GM21717 (cell line): ENCODE measurements around the gene KMT5B.

Experiments used
- ATAC-seq: cut with Tn5 transposase; IDR thresholded peaks from one replicate; pipeline ENCODE4 v1.9.1; 2021; ENCODE audit warnings: mild to moderate bottlenecking, moderate library complexity; ENCODE audit not compliant: unreplicated experiment

The KMT5B gene

DNA sequence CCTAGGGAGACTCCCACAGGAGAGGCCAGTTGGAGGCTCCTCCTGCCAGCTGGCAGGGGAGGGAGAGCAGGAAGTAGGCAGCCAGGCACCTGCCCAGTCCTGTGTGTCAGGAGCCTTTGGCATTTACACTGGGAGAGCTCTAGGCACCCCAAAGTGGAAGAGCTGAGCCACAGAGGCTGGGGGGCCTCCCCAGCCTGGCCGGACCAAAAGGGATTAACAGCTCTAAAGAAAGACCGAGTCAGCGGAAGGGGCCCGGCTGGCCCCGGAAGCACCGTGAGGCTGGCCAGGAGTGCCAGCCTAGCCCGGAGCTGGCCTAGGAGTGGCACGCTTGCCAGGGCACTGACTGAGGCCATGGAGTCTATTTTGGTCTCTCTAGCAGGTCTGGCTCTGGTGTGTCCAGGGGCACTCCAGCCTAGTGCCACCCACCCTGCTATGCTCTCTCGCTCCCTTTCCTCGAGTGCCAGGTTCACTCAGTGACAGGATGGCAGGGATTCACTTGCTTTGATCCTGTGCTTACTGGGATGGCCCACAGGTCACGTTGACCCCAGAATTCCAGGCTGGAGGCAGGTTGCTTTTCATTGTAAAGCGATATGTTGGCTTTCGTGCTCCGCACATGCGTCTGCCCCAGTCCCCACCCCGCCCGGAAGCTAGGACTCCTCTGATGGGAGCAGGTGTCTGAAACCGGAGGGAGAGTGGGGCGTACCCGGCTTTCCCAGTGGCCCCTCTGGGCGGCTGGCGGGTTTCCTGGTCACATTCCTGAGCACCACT lies 3.3 kb upstream of the KMT5B start:
- ATAC-seq, result no peak

DNA sequence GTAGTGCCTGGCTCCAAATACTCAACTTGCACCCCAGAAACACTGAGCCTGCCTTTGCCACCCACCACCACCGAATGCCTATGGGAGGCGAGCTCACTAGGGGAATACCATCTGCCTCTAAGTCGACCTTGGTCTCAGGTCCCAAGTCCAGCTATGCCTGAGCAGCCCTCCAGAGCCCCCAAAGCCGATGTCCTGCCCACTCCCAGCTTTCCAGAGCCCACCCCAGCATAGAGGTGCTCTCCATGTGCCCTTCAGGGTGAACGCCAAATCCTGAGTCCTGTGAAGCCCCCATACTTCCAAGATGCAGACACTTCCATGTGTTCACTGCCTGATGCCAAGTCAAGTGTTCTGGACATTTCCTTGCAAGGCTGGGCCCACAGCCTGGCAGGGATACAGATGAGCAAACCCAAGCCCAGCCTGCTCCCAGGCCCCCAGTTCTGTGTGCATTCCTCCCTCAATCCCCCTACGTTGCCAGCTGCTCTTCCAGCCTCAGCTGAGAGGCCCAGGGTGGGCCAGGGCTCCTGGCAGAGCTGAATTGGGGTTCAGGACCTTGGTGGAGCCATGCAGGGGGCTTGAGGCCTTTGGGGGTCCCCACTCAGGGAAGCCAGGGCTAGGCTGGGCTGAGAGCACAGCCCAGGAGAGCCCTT lies 2.6 kb upstream of the KMT5B start:
- no peak for ATAC-seq

GRCh38 chr11:68215087-68215445 lies 2.0 kb upstream of the KMT5B start:
- no peak for ATAC-seq

DNA sequence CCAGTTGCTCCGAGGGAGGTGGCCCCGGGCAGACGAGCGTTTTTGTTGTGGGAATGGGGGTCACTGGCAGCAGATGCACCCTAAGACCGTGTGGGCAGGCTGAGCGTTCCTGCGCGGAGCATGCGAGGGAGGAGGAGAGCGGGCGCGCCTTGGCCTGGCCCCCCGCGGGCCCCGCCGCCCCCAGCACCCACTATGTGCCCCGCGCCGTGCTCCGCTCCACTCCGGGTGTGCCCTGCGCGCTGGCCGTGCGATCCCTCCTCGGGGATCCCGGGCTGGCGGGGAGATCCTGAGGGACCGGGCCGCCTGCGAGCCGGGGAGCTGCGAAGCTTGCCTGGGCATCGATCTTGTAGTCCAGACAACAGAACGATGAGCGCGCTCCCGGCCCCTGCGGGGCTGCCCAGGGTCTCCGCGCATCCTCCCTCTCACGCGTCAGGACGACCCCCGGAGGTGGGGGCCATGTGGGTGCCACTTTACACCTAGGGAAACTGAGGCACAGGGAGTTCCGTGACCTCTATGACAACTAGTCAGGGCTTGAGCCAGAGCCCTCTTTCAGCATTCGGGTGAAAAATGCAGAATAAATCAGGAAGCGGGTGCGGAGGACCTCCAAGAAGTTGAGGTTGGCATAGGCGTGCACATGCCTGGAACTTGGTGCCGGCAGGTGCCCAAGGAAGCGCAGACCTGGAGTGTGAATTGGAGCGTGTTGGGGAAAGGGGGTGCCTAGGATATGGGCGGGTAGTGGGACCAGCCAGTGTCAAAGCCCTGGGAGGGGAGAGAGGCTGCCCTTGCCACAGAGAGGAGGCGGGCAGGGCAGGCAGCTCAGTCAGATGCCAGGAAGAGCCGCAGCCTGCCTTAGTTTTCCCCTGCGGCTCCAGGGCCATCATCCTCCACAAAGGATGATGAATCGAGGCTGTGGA lies 1.3 kb upstream of the KMT5B start:
- no peak for ATAC-seq

DNA sequence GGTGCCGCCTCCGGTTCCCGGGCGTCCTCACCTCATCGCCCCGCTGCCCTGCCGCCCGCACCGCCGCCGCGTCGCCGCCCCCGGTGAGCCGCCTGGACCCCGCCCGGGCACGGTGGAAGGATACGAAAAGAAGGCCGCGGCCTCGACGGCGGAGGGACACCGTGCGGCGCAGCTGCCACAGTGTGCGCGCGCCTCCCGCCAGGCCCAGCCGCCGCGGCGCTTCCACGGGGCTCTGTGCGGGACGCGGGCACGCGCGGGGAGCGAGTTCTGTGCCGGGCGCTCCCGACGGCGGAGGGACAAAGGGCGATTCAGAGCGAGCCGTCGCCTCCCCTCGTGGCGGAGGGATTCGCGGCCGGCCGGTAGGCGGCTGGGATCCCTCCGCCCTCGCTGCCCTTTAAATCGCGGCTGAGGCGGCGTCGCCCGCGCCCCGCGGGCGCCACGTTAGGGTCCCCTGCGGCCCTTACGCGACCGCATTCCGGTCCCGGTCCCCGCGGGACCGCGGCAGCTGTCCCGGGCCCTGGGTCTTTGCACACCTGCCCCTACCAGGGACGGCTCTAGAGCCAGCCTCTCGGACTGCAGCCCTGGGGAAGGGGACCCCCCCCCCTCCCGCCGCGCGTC lies 568 bp upstream of the KMT5B start:
- peak; percentile 39 for ATAC-seq

DNA sequence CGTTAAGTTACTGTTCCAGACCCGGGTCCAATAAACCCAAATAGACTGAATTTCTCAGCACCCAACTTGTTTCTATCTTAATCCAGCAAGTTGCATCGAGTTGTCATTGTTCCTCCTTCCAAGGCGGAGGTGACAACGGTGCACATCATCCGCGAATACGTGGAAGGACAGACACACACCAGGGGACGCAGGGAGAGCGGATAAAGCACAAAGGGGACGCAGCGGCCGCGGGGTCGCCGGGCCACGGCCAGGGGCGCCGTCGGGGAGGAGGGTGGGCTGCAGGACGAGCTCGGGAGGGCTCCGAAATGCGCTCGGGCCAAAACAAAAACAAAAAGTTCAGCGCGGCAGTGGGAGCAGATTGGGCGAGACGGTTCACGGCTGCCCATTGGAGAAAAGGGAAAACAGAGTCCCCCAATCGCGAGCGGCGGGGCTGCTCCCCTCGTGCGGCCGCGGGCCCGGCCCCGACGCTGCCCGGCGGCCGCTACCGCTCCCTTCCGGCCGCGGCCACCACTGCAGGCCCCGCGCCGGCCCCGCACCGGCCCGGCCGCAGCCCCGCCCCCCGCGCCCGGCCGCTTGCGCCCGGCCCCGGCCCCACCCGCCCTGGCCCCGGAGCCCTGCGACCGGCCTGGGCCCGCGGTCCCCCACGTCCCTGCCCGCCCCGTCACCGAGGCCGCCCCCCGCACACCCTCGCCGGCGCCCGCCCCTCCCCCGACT lies 518 bp downstream of the KMT5B start:
- ATAC-seq, result peak; percentile 46

- no peak for ATAC-seq
These were observed 1.6 kb downstream of the KMT5B start for GRCh38 chr11:68211546-68211945.

DNA sequence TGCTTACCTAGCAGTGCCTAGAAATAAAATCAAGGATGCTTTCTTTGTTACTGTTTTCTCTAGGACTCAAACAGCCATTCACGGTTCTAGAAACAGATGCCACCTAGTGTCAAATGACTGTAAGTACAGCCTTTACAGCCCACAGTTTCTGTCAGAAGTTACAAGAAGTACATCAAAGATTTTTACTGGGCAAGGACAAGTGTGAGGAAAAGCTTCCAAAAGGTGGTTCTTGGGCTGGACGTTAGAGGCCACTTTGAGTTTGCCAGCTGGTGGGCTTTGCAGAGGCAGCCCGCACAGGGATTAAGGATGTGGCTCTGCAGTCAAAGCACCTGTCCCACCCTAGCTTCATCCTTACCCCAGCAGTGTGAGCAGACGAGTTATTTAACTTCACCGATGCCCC lies 6.9 kb downstream of the KMT5B start:
- ATAC-seq, result no peak

DNA sequence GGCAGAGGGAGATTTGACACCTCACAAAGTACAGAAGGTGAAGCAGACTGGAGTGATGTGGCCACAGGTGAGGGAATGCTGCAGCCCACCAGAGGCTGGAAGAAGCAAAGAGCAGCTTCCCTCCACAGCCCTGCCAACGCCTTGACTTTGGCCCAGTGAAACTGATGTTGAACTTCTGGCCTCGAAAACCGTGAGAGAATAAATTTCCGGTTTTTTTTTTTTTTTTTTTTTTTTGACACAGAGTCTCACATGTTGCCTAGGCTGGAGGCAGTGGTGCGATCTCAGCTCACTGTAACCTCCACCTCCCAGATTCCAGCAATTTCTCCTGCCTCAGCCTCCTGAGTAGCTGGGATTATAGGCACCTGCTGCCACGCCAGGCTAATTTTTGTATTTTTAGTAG lies 8.7 kb downstream of the KMT5B start:
- ATAC-seq, result no peak

GRCh38 chr11:68202165-68202564 lies 10.9 kb downstream of the KMT5B start:
- no peak for ATAC-seq

DNA sequence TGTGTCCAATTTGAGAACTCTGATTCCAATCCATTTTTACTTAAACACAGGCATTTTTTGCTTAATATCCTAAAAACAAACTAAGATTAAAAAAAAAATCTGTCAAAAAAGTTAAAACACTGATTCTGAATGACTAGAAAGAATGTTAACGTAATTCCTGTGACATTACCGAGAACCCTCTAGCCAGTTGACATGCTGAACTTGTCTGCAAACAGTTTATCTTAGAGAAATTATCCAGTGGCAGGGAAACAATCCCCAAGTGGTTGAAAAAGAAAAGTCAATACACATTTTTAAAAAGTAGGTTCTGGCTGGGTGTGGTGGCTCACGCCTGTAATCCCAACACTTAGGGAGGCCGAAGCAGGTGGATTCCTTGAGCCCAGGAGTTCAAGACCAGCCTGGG lies 11.6 kb downstream of the KMT5B start:
- ATAC-seq, result no peak

DNA sequence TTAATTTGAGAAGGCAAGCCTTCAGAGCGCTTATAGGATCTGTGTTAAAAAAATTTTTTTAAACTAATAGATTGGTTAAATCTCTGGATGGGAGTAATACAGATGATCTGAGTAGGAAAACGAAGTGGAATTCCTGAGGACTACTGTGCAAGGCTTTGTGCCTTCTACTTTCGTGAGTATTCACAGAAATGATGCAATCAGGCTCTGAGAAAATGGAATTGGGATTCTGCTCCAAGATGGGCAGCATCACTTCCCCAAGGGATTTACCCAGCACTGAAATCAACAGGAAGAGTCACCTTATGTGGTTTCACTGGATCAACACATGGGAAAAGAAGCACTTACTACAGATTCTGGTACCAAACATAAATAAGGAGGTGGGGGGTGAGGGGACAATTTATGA lies 12.5 kb downstream of the KMT5B start:
- ATAC-seq, result no peak

- no peak for ATAC-seq
These were observed 13.7 kb downstream of the KMT5B start for GRCh38 chr11:68199295-68199987.

- no peak for ATAC-seq
These were observed 16.9 kb downstream of the KMT5B start for GRCh38 chr11:68196219-68196618.

DNA sequence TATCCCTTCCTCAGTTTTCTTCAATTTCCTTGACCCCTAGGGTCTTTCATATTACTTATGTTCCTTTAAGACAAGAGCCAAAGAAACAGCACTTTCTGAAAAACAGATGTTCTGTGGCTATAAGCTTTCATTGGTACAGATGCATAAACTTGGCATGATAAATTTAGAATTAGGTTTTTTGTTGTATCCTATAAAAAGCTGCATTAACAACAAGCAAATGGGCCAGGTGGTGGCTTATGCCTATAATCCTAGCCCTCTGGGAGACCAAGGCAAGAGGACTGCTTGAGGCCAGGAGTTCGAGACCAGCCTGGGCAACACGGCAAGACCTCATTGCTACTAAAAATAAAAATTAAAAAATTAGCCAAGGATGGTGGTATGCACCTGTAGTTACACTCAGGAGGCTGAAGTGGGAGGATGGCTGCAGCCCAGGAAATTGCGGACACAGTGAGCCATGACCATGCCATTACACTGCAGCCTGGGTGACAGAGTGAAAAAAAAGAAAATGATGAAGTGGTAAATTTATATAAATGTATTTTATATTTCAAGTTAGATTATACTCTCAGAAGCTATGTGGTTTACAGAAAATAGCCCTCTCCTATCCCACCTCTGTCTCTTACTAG lies 18.3 kb downstream of the KMT5B start:
- ATAC-seq, result no peak

GRCh38 chr11:68193018-68193417 lies 20.1 kb downstream of the KMT5B start:
- ATAC-seq, result no peak

DNA sequence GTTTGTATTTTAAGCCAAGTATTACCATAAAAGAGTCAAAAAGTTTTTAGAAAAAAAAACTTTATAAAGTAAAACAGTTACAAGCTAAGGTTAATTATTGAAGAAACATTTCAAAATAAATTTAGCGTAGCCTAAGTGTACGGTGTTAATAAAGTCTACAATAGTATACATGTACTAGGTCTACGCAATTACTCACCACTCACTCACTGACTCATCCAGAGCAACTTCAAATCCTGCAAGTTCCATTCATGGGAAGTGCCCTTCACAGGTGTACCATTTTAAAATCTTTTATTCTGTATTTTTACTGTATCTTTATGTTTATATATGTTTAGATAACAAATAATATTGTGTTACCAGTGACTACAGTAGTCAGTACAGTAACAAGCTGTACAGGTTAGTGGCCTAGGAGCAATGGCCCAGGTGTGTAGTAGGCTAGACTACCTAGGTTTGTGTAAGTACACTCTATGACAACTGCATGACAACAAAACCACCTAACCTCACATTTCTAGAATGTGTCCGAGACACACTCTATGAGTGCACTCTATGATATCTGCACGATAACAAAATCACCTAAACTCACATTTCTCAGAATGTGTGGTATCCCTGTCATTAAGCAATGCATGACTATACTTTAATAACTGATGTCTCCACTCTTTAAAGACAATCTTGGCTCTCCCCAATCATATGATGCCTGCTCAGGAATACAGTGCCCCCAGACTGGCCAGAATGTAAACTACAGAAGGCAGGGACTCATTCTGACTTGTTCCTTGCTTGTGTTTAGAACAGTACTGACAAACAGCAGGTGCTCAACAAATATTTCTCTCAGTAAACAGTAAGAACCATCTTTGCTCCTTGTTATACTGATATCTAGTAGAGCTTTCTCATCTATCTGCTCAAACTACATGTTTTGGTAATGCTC lies 21.2 kb downstream of the KMT5B start:
- no peak for ATAC-seq

DNA sequence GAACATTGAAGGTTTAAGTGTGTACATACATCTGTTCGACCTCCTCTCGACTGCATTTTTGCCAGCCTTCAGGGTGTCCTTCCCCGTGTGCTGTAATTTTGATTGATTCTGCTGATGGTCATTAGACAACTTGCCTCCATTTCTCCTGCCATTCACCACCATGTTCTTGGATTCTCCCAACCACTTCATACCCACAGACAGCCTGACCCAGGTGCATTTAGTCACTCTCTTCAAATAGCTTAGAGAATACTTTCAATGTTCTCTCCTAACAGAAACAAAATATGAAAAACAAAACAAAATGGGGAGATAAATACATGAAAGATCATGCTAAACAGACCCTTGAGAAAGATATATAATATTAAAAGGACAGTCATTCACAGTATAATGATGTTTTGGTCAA lies 23.2 kb downstream of the KMT5B start:
- ATAC-seq, result no peak

DNA sequence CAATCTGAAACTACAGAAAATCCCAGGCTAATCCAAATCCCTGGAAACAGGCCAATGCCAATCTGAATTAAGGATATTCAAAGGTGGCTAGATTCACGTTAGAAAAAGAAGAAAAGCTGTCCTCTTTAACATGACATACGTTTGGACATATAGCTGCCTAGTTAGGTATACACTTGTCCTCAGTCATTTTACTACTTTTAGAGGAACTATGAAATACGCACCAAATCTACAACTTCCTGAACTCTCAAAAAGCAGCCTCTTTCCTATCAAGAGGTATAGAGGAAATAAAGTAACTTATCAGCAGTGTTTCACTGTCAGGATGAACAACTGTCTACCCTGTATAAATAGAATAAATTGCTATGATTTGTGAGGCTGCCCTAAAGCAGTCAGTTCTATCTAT lies 24.0 kb downstream of the KMT5B start:
- ATAC-seq, result no peak
